HFF-Myc (cell line): ENCODE data around the gene FOXP1.

ENCODE experiments used
- DNase-seq: peaks from one replicate; pipeline ENCODE4 v3.0.0-alpha.2; 2011; ENCODE audit warnings: low read depth; ENCODE audit errors: extremely low read depth
- H3K4me3 ChIP-seq: replicated peaks from 2 replicates; pipeline ENCODE4 v1.5.1; 2011; ENCODE audit warnings: low read depth, mild to moderate bottlenecking, control low read depth, low read length
- TF ChIP-seq, protein P1 (sequence below): IDR thresholded peaks from 2 replicates; pipeline ENCODE4 v1.5.1; 2012; ENCODE audit warnings: mild to moderate bottlenecking, low read depth, low read length, control low read depth; ENCODE audit errors: missing control alignments

Gene FOXP1

DNA sequence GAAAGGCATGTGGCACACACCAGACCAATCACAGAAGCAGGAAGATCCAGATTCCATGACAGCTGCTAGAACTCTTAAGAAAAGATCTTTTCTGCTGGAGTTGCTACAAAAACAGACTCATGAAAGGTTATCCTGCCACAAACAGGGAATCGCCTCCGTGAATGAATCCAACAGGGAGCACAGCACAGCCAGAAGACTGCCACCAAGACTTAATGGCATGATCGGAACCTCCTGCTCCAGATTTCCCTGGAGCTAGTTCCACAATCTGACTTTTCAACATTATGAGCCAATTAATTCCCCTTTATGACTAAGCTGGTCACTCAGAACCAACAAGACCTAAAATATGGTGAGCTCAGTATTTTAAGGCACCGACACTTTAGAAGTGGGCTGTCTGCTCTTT, 232.5 kb downstream of the FOXP1 start:
- H3K4me3 ChIP-seq: no peak overlapping the region
- no peak for DNase-seq
- TF ChIP-seq, protein P1, sequence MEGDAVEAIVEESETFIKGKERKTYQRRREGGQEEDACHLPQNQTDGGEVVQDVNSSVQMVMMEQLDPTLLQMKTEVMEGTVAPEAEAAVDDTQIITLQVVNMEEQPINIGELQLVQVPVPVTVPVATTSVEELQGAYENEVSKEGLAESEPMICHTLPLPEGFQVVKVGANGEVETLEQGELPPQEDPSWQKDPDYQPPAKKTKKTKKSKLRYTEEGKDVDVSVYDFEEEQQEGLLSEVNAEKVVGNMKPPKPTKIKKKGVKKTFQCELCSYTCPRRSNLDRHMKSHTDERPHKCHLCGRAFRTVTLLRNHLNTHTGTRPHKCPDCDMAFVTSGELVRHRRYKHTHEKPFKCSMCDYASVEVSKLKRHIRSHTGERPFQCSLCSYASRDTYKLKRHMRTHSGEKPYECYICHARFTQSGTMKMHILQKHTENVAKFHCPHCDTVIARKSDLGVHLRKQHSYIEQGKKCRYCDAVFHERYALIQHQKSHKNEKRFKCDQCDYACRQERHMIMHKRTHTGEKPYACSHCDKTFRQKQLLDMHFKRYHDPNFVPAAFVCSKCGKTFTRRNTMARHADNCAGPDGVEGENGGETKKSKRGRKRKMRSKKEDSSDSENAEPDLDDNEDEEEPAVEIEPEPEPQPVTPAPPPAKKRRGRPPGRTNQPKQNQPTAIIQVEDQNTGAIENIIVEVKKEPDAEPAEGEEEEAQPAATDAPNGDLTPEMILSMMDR: no peak

GRCh38 chr3:71348831-71349230, 234.7 kb downstream of the FOXP1 start:
- TF ChIP-seq, protein P1: no peak
- no peak for DNase-seq
- no peak overlapping the region for H3K4me3 ChIP-seq

DNA sequence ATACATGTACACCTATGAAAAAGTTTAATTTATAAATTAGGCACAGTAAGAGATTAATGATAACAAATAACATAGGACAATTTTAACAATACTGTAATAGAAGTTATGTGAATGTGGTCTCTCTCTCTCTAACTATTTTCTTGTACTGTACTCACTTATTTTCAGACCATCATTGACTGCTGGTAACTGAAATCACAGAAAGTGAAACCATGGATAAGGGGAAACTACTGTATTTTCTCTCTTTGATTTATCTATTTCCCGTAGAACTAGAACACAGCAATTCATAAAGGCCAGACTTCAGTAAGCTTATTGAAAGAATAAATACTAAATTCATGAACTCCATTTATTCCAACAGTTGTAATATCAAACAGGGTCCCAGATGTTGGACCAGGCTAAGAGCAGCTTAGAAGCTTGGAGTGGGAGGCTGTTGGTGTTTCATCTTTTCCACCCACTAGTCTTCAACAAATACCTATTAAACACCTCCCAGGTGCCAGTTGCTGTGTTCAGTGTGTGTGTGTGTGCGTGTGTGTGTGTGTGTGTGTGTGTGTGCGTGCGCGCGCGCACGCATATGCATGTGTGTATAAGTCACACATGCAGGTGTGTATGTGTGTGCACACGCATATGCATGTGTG, 235.4 kb downstream of the FOXP1 start:
- TF ChIP-seq, protein P1: no peak
- no peak overlapping the region for H3K4me3 ChIP-seq
- no peak for DNase-seq

GRCh38 chr3:71346061-71346460, 237.5 kb downstream of the FOXP1 start:
- TF ChIP-seq, protein P1: no peak
- no peak overlapping the region for H3K4me3 ChIP-seq
- no peak for DNase-seq

- DNase-seq: no peak
- H3K4me3 ChIP-seq: no peak overlapping the region
- TF ChIP-seq, protein P1: no peak
Observed at GRCh38 chr3:71345429-71346040, 238.0 kb downstream of the FOXP1 start.

GRCh38 chr3:71341721-71342120, 241.8 kb downstream of the FOXP1 start:
- TF ChIP-seq, protein P1: no peak
- DNase-seq: peak; percentile 22
- no peak overlapping the region for H3K4me3 ChIP-seq
